KBM-7 (cell line): Measurements from ENCODE around the gene CSMD2.
"Not testable (repeated sequence)": the region's sequence is repeated elsewhere in the genome, so short reads cannot be mapped to it uniquely, and the experiment has no call there.

Experiments
- DNase-seq: peaks from one replicate; pipeline ENCODE4 v3.0.0-alpha.2; 2015
- in situ Hi-C: fragments of 300-500 bp; cut with MboI; formaldehyde crosslinking; loops from 2 replicates; pipeline ENCODE4 v1.14.3; 2020; ENCODE audit warnings: low sequenced_read_pairs, low pct_unique_long_range_greater_than_20kb, mixed read lengths

Gene CSMD2

GRCh38 chr1:34164771-34165391 is at the start of gene CSMD2:
Gene CSMD2 (minus strand): TSS chr1:34165230. CDS start chr1:34165097, 133 bp downstream.
- DNase-seq, result no peak

GRCh38 chr1:34213956-34214355 is 48.9 kb upstream of the CSMD2 start:
- DNase-seq, result no peak
- in situ Hi-C loops, result no loop called here

More at GRCh38 chr1:34164771-34165391, at the start of gene CSMD2:
- in situ Hi-C loops, result no loop called here

GRCh38 chr1:34212673-34213072 is 47.6 kb upstream of the CSMD2 start:
- in situ Hi-C loops, result no loop called here
- no peak for DNase-seq

GRCh38 chr1:34199927-34200326 is 34.9 kb upstream of the CSMD2 start:
- no peak for DNase-seq
- in situ Hi-C loops, result no loop called here

- in situ Hi-C loops, result no loop called here
- no peak for DNase-seq
These were observed 27.6 kb upstream of the CSMD2 start for GRCh38 chr1:34192621-34193020.

- in situ Hi-C loops, result no loop called here
- no peak for DNase-seq
These were observed 25.7 kb upstream of the CSMD2 start for GRCh38 chr1:34190692-34191091.

GRCh38 chr1:34188985-34189384 is 24.0 kb upstream of the CSMD2 start:
- no peak for DNase-seq
- in situ Hi-C loops, result no loop called here

GRCh38 chr1:34188418-34188817 is 23.4 kb upstream of the CSMD2 start:
- in situ Hi-C loops, result no loop called here

GRCh38 chr1:34186741-34187494 is 21.9 kb upstream of the CSMD2 start:
- in situ Hi-C loops, result no loop called here
- DNase-seq, result no peak

More at GRCh38 chr1:34188418-34188817, 23.4 kb upstream of the CSMD2 start:
- DNase-seq, result no peak

- DNase-seq, in situ Hi-C loops: not testable (repeated sequence)
These were observed 18.4 kb upstream of the CSMD2 start for GRCh38 chr1:34183381-34183780.

GRCh38 chr1:34178072-34178471 is 13.0 kb upstream of the CSMD2 start:
- no peak for DNase-seq
- in situ Hi-C loops, result no loop called here

GRCh38 chr1:34176830-34177603 is 12.0 kb upstream of the CSMD2 start, which contains the start of gene C1orf94:
Gene C1orf94 (plus strand): TSS chr1:34176907. CDS start chr1:34177790, 883 bp downstream.
- no peak for DNase-seq
- in situ Hi-C loops, result no loop called here

GRCh38 chr1:34175744-34176143 is 10.7 kb upstream of the CSMD2 start:
- no peak for DNase-seq
- in situ Hi-C loops, result no loop called here

GRCh38 chr1:34167389-34167788 is 2.4 kb upstream of the CSMD2 start:
- in situ Hi-C loops, result no loop called here
- DNase-seq, result no peak

GRCh38 chr1:34166625-34167361 is 1.8 kb upstream of the CSMD2 start:
- in situ Hi-C loops, result no loop called here
- DNase-seq, result no peak

- no peak for DNase-seq
- in situ Hi-C loops, result no loop called here
These were observed 1.2 kb upstream of the CSMD2 start for GRCh38 chr1:34166191-34166624.

GRCh38 chr1:34165422-34165921 is 442 bp upstream of the CSMD2 start:
- DNase-seq, result no peak
- in situ Hi-C loops, result no loop called here

GRCh38 chr1:34163792-34164731 is 968 bp downstream of the CSMD2 start:
- in situ Hi-C loops, result no loop called here
- no peak for DNase-seq
